GM21381 (cell line): ENCODE data around the gene RPH3AL.
"Not testable (repeated sequence)": the region's sequence is repeated elsewhere in the genome, so short reads cannot be mapped to it uniquely, and the experiment has no call there.

ENCODE experiments used
- ATAC-seq: cut with Tn5 transposase; IDR thresholded peaks from one replicate; pipeline ENCODE4 v1.9.1; 2021; ENCODE audit warnings: mild to moderate bottlenecking, moderate library complexity; ENCODE audit not compliant: unreplicated experiment

The RPH3AL gene

GRCh38 chr17:283911-284675, 68.5 kb downstream of the RPH3AL start:
- ATAC-seq: no peak

DNA sequence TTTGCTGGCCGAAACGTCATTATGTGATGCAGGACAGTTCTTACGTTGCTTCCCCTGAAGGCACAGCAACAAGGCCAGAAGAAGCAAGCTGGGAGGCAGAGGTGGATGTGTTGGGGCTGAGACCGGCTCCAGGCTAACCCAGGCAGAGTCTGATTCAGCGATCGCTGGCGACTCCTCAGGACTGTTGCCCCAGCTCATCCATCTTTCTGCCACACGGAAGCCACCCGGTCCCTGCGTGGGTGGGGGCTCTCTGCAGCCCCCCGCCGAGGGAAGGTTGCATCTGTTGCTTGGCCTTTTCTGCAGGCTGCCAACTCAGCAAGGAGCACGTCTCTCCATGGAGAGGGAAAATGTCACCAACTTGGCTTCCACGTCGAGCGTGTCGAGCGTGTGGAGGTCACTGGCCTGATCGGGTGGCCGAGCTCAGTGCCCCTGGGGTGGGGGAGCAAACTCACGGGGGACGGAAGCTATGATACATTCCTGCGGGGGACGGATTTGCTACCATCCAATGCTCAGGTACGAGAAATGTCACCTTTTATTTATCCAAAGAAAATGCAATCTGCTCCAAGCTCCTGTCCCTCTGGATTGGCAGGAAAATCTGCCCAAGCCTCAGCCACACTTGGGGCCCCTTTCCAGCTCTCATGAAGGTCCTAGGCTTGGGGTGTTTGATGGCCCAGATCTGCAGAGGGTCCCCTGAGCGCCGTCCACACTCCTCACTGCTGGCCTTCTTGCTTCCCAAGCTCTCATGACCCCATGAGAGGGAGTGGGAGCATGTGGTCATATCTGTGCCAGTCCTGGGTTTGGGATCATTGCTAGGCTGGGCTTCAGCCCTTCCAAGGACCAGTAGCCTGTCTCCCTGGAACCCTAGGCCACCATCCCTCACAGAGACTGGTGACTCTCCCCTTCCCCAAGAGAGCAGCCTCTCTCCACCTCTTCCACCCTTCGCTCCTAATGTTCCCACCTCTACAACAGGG, 69.4 kb downstream of the RPH3AL start:
- no peak for ATAC-seq

- ATAC-seq: no peak
These were observed 70.4 kb downstream of the RPH3AL start for GRCh38 chr17:282000-282911.

DNA sequence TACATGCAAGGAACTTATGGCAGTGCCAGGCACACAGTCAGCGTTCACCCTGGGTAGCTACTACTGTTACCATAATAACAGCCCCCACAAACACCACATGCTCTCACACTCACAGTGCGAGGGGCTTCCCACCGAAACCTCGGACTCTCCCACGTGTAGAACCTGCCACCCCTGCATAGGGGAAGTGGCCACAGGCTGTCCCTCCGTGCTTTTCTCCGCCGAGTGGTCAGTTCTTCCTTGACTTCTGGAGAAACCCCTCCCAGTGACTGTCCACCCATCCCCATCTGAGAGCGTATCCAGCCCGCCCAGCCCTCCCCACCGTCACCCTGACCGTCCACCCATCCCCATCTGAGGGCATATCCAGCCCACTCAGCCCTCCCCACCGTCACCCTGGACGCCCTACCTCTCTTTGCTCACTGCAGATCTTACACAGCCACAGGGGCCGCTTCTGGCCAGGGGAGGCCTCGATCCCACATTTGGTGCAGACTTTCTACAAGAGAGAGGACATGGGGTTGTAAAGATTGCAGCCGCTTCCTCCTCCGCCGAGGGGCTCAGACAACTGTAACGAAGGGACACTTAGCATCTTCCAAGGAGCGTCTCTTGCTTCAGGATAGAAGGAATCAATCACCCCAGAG, 71.1 kb downstream of the RPH3AL start:
- ATAC-seq: no peak

DNA sequence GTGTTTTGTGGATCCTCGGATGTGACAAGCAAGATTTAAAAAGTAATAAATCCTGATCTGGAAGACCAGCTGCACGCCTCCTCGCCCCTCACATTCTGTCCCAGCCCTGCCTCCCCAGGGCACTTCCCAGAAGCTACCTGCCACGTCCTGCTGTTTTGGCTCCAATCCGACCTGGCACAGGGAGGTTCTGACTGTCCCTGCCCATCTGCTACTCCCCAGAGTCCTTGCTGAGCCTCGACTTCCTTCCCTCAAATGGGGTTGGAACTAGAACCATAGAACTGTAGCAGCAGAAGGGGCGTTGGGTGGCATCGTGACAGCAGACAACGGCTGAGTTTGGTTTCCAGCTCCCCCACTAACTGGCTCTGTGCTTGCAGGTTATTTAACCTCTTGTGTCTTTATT, 71.7 kb downstream of the RPH3AL start:
- no peak for ATAC-seq

GRCh38 chr17:280216-280615, 72.4 kb downstream of the RPH3AL start:
- ATAC-seq: no peak

- no peak for ATAC-seq
These were observed 72.8 kb downstream of the RPH3AL start for GRCh38 chr17:279776-280175.

DNA sequence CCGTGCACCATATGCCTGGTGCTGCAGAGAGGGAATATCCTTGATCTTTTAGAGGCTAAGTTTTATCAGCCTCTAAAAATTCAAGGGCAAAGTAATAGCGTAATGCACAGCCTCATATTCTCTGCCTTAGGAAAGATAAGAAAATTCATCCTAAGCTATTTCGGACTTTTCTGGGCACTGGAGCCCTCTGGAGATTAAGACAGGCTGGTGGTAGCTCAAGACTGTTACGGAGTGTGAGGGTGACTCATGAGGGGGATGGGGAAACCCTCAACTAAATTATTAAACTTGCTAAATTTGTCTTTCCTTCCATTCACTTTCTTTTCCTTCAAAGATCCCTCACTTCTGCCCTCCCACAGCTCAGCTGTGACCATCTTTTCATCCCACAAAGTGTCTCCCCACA, 73.3 kb downstream of the RPH3AL start:
- ATAC-seq: no peak

- ATAC-seq: no peak
These were observed 73.9 kb downstream of the RPH3AL start for GRCh38 chr17:278676-279059.

- ATAC-seq: no peak
These were observed 74.4 kb downstream of the RPH3AL start for GRCh38 chr17:278055-278675.

- no peak for ATAC-seq
These were observed 77.7 kb downstream of the RPH3AL start for GRCh38 chr17:274902-275301.

DNA sequence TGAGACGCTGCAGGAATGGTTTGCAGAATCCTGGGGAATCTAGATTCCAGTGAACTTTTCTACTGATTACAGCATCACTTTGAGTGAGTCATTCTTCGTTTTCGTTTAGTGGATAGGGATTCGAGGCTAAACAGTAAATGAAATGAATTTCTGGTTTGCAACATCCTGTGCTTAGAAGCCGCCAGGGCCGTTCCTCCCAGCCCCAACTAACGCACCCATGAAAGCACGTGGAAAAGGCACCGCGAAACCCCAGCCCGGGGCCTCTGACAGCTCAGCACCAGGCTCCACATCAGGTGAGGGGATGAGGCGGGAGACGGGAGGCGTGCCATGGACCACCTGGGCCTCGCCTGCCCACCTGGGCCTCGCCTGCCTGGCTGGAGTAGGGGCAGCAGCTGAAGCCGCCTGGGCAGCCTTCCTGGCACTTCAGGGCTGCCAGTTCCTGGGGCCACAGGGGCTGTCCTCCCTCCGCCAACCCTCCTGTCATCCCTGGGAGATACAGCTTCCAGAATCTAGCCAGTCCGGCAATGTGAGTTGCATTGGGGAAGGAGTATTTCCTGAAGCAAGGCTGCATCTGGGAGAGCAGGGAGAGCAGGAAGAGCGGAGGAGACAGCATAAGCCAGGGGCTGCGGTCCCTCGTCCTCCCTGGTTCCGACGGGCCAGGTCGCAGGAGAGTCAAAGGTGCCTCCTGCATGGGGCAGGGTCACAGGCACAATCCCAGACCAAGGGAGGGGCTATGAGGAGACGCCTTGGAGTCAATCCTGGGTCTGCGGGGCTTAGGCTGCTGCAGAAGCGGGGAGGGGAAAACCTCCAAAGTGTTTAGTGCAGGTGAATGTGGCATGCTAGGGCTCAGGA, 78.4 kb downstream of the RPH3AL start:
- no peak for ATAC-seq

- not testable (repeated sequence) for ATAC-seq
These were observed 79.8 kb downstream of the RPH3AL start for GRCh38 chr17:272856-273255.

DNA sequence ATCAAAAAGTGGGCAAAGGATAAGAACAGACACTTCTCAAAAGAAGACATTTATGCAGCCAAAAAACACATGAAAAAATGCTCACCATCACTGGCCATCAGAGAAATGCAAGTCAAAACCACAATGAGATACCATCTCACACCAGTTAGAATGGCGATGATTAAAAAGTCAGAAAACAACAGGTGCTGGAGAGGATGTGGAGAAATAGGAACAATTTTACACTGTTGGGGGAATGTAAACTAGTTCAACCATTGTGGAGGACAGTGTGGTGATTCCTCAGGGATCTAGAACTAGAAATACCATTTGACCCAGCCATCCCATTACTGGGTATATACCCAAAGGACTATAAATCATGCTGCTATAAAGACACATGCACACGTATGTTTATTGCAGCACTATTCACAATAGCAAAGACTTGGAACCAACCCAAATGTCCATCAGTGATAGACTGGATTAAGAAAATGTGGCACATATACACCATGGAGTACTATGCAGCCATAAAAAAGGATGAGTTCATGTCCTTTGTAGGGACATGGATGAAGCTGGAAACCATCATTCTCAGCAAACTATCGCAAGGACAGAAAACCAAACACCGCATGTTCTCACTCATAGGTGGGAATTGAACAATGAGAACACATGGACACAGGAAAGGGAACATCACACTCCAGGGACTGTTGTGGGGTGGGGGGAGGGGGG, 80.5 kb downstream of the RPH3AL start:
- not testable (repeated sequence) for ATAC-seq

DNA sequence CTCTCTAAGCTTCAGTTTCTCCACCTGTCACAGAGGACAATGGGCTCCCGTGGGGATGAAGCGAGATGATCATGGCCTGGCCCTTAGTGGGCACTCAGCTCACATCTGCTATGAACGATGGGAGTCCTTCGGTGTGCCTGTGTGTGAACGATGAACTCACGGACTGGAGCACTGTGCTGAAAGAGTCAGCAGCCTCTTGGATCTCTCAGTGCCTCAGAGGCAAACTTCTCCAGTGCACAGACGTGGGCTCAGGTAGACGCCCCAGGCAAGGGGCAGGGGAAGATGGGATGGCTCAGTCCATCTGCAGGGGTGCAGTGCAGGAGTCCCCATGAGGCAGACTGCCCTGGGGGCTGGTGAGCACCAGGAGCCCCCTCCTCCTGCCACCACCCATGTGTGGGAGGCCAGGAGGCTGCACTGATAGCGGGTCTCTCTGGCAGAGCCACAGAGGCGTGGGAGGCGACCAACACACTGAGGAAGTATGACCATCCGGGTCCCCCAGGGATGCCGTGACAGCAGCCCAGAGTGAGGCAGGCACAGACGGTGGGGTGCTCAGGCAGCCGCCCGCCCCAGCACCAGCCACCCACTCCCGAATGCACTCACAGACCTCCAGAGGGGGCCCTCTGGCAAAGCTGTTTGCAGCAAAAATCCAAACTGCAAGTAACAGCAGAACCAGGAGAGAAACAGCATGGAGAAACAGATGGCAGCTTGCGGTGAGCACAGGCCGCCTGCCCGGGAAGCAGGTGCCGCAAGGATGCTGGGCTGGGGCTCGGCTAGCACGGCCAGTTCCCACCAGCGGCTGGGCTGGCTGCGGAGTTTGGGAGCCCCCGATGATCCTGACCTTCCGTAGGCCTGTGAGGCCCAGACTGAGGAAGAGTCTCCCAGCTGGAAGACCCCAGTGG, 82.7 kb downstream of the RPH3AL start:
- ATAC-seq: no peak

DNA sequence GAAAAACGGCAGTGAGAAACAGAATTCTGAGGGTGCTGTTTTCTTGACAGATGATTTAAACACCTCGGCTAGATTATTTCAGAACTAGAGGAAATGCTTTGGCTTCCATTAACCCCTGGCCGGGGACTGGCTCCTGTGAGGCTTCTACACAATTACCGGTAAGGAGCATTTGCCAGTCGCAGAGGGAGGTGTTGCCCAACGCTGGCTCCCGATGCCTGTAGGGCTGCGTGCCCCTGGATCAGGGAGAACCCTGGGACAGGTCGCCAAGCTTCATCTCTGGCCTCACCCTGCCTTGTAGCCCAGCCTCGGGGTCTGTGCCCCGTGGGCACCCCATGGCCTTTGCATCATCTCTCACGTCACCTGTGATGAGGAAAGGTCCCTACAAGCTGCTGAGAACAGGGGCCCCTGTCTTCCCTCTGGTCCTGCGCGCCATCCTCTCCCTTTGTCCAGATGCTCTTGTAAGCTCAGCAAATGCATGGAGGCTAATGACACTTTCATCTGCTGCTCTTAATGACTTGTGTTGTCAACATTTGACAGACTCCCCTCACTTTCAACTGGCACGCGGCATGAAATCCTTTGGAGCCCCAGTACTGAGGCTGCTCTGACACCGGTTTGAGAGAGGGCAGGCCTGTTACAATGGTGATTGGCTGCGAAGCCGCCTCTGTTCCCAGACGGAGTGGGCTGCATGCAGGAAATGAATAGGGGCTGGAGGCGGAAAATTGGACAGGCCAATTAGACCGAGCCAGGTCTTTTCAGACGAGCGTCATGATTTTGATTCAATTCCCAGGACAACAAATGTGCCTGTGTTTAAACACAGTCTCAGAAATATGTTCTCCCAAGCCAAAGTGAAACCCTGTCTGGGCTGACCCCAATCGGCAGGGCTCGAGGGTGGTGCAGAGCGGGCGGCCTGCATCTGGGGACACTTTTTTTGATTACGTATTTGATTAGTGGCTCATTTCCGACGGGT, 85.6 kb downstream of the RPH3AL start:
- ATAC-seq: no peak
